GM19238 (cell line): ENCODE results near the gene ABTB1.
"Not testable (repeated sequence)": the region's sequence is repeated elsewhere in the genome, so short reads cannot be mapped to it uniquely, and the experiment has no call there.

Experiments used
- DNase-seq: peaks from one replicate; pipeline ENCODE4 v3.0.0; 2011; ENCODE audit warnings: low spot score; ENCODE audit not compliant: insufficient read length

ABTB1 gene

DNA sequence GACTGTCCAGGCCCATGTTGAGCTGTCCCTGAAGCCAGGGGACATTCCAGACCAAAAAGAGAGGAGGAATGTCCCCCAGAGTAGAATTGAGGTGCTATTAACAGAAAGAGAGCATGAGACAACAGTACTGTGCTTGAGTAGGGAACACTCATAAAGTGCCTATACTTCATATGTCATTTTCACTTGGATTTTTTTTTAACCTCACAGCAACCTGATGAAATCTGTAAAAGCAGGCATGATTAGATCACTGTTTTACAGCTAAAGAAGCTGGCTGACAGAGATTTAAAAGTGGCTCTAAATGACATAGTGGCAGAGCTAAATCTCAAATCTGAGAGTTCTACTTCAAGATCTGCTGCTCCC, 24.9 kb upstream of the ABTB1 start:
- no peak for DNase-seq

DNA sequence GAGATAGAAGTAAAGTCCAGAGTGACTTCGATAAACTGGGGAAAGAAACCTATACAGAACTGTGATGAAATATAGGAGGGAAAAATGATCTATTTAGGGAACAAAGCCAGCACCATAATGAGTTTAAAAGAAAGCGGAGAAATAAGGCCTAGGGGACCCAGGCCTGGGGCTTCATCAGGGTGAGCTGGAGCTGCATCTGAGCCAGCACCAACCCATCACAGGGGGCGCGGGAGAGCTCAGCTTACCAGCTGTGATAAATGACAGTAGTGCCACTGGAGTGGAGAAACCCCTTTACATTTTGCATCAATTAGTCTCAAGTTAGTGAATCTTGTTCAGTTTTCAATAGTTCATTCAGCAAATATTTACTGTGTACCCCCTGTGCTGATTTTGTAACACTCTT, 22.5 kb upstream of the ABTB1 start:
- no peak for DNase-seq

DNA sequence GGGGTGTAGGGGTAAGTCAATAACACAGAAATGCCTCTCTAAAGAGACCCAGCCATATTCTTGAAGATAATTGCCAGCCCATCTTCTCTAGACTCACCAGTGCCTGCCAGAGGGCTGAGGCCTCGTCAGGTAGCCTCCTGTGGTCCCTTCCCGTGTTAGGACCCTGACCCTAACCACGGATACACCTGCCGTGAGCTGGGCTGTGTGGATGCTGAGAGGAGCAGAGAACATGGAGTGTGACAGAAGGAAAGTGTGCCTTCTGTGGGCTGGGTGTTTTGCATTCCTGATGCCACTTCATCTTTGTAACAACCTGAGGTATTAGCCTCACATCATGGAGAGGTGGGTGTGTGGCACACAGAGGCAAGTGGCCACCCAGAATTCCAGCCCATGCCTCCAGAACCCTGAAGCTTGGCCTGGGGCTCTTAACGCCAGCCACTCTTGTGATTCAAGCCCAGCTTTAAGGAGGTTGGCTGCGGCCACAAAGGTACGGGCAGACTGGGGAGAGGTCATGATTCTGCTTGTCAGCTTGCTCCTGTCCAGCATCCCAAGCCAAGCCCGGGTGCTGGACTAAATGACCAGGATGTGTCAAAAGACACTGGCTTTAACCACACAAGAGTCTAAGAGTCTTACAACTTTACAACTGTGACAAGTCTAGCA, 21.1 kb upstream of the ABTB1 start:
- DNase-seq = no peak

DNA sequence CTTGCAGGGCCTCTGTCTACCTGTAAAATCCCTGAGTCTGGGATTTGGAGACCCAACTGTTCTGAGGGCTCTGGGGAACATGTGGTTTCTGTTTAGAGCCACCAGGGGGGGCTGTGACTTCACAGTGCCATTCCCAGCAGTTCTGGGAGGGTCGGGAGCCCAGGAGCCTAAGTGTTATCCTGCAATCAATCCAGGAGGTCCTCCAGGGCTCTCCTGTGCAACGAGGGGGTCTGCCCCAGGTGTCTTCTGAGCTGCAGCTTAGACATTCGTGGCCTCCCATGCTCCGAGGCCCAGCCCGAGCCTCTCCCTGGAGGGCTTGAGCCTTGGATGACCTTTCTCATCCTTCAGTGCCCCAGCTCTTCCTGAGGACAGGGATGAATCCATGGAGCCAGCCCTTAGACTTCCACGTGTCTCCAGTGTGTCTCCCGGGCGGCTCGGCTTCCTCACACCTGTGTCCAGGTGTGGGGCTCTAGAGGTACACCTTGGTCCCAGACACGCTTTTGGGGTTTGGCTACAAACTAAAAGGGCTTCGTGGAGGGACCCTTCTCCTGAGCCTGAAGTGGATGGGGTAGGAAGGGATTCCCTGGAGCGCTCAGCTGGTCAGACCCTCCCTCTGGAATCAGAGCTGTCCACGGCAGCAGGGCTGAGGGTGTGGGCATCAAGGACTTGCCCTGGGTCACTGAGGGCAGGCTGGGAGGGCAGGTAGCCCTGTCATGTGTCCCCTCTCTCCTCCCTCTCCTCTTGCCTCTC, 20.3 kb upstream of the ABTB1 start:
- DNase-seq = peak; percentile 56

DNA sequence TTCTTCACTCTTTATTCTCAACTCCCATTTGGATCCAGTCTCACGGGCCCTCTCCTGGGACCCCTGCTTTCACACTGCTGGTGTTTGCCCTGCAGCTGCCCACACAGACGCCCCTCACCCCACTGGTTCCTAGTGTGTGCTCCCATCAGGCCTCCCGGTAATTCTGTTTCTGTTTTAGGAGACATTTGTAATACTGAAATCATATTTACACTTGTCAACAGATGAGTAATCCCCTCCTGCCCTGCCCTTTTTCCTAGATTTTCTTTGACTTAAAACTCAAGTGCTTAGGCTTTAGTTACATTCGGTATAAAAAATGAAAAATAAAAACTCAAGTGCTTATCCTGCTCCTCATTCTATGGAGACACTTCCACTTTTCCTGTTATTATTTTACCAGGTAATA, 18.4 kb upstream of the ABTB1 start:
- no peak for DNase-seq

DNA sequence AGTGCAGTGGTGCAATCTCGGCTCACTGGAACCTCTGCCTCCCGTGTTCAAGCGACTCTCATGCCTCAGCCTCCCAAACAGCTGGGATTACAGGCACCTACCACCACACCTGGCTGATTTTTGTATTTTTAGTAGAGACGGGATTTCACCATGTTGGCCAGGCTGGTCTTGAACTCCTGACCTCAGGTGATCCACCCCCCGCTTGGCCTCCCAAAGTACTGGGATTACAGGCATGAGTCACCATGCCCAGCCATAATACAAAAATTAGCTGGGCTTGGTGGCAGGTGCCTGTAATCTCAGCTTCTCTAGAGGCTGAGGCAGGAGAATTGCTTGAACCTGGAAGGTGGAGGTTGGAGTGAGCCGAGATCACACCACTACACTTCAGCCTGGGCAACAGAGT, 17.8 kb upstream of the ABTB1 start:
- not testable (repeated sequence) for DNase-seq

DNA sequence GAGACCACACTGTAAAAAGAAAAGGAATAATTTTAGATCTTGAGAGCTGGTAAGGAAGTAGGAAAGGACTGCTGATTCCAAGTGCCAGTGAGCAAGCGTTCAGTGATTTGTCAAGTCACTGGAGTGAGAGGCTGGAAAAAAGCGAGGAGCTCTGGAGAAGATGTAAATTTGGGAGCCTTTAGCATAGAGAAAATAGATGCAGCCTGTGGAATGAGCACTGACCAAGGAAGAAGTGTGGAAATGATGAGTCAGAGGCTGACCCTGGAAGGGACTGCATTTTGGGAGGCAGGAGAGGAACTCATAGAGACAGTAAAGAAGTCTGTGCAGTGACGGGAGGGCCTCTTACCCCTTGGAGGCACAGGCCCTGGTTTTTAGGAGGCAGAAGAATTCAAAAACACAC, 17.1 kb upstream of the ABTB1 start:
- DNase-seq = no peak

DNA sequence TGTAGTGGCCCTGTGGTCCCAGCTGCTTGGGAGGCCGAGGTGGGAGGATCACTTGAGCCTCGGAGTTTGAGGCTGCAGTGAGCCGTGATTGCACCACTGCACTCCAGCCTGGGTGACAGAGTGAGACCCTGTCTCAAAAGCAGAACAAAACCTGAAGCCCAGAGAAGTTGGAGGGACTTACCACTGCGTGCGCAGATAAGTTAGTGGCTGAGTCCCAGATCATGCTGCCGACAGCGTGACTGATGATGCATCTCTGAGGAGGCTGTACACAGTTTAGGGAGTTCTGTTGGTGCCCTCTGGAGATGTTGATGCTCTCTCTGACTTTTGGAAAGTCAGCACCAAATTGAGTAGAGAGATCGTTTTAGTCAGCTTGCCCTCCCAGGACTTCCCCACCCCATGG, 15.8 kb upstream of the ABTB1 start:
- no peak for DNase-seq

DNA sequence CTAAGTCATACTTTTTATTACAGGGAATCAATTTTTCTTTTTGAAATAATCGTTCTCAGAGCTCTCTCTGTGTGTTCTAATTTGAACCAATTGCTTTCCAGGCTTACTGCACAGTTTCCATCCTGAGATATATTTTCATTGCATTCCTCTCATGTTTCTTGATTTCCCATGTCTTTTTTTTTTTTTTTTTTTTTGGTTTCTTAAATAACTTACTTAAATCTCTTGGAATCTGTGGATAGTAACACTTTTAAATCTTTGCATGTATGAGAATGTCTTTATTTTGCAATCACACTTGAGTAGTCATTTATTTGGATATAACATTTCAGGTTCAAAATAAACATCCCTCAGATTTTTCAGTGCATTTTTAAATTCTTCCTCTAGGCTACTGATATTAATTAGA, 14.5 kb upstream of the ABTB1 start:
- DNase-seq = no peak

DNA sequence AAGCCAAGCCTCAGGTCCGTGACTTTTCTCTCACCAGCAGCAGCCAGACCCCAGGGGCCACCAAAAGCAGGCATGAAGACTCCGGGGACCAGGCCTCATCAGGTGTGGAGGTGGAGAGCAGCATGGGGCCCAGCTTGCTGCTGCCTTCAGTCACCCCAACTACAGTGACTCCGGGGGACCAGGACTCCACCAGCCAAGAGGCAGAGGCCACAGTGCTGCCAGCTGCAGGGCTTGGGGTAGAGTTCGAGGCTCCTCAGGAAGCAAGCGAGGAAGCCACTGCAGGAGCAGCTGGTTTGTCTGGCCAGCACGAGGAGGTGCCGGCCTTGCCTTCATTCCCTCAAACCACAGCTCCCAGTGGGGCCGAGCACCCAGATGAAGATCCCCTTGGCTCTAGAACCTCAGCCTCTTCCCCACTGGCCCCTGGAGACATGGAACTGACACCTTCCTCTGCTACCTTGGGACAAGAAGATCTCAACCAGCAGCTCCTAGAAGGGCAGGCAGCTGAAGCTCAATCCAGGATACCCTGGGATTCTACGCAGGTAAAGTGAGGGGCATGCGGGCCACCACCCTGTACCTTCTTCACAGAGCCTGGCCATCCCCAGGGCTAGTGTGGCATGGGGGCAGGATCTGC, 12.0 kb upstream of the ABTB1 start:
- no peak for DNase-seq

DNA sequence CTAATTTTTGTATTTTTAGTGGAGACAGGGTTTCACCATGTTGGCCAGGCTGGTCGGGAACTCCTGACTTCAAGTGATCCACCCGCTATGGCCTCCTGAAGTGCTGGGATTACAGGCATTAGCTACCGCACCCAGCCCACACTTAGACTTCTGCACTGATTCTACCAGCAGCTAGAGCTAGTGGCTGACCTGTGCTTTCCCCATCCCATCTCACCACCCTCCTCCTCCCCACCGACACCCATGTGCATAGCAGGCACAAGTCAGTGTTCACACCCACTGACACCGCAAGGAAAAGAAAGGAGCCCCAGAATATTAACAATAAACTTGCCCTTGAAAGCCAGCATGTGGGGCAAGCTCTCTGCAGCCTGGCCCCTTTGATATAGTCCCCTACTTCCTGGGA, 11.2 kb upstream of the ABTB1 start:
- no peak for DNase-seq

DNA sequence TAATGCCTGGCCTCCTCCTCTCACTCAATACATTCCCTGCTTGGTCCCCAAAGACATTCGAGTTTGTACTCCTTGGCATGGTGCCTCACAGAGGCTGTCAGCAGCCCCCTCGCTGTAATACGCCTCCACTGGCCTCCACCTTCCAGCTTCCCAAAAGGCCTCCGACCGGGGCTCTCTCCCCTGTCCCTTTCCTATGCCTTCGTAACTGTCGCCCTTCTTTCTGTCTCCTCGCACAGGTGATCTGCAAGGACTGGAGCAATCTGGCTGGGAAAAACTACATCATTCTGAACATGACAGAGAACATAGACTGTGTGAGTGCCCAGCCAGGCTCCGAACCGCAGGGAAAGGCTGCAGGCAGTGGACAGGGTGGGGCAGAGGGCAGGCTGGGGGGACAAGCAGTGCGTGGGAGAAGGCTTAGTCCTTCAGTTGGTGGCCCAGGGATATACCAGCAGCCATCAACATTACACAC, 10.7 kb upstream of the ABTB1 start:
- DNase-seq = no peak

DNA sequence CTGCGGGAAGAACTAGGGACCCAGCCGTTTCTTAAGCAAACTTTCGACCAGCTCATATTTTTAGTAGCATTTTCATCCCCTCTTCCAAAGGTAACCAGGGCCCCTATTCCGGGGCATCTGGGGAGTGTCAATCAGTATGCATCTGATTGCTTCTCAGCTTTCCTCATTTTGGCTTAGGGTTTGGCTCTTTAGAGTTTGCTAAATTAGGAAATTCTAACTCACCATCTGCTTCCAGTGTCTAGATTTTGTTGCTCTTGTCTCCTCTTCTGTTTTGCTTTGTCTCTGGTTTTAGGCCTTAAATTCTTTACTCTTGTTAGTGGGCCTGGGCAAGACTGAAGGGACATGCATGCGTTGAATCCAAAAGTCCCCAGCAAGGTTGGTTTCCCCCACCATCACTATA, 9.6 kb upstream of the ABTB1 start:
- DNase-seq = no peak

DNA sequence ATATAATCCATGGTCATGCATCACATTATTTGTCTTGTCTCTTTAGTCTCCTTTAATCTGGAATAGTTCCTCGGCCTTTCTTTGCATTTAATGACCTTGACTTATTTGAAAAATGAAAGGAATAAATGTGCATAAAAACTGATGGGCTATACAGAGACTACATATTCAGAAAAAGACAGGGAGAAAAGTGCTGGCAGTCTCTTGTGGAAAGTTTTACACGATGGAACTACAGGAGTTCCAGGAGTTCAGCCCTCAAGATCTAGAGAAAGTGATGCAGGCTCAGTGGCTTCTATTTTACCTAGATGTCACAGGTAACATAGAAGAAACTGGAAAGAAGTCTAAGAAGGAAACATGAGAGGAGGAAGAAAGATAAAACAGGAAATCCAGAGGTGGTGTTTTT, 7.6 kb upstream of the ABTB1 start:
- no peak for DNase-seq

DNA sequence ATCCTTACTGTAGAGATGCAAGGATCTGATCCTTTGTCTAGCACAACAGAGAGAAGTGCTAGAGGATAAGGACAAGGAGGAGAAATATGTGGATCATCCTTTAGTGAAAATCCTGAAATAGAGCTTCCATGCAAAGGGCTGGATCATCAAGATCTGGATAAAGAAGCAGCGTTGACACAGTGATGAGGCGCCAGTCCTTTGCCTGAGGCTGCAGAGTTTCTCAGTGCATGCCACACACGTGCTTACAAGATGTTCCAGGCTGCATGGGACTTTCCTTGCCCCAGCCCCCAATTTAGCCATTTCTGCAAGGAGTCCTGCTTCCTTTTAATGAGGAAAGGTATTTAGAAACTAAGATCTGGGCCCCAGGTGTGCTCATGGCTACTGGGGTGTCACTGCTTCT, 7.2 kb upstream of the ABTB1 start:
- no peak for DNase-seq

DNA sequence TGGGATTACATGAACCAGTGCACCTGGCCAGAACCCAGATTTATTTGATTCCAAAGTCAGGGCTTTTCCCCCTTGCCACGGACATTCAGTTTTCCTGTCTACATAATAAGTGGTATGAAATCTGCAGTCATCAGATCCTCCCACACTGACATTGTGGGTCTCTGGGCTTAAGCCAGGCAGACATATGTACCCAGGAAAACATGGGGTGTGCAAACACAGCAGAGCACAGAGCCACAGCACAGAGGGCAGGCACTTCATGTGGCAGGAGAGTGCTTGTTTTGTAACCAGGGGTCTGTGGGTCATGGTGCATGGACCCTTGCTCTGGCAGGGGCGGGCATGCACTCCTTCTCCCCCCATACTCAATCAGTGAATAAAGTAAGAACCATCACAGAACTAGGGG, 6.1 kb upstream of the ABTB1 start:
- no peak for DNase-seq

DNA sequence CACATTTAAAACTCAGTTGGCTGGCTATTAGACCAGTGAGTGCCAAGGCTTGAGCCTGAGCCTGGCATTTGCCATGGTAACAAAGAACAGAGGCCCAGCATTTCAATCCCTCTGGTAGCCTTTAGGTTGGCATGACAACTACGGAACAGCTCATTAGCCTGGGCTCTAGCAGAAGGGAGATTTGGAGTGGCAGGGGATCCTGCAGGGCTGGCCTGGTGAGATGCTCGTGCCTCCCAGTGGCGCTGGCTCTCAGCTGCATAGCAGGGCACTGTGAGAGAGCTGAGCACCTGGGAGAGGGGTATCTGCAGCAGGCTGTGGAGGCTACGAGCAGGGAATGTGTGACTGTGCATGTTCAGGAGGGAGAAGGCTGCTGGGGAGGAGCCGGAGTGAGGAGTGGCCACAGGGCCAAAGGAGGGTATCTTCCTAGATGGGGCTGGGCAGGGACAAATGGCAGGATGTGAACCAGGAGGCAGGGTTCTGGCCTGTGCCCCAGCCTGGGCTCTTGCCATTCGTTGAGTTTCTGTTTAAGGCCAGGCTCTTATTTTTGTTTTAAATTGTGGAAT, 5.6 kb upstream of the ABTB1 start:
- DNase-seq = no peak

DNA sequence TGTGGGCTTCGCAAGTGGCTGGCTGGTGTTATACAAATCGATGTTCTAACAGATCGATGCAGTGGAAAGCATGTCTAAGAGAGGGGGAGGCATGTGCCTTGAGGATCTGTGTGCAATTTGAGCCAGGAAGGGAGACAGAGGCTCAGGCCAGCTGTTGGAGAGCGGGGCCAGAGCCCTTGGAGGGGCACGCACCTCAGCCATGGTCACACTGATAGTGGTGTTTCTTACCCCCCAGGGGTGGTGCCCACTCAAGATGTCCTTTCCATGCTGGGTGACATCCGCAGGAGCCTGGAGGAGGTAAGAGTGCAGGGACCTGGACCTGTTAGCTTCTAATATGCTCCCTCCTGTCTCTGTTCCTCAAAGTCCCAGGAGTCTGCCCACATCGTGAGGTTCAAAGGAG, 3.8 kb upstream of the ABTB1 start:
- no peak for DNase-seq

DNA sequence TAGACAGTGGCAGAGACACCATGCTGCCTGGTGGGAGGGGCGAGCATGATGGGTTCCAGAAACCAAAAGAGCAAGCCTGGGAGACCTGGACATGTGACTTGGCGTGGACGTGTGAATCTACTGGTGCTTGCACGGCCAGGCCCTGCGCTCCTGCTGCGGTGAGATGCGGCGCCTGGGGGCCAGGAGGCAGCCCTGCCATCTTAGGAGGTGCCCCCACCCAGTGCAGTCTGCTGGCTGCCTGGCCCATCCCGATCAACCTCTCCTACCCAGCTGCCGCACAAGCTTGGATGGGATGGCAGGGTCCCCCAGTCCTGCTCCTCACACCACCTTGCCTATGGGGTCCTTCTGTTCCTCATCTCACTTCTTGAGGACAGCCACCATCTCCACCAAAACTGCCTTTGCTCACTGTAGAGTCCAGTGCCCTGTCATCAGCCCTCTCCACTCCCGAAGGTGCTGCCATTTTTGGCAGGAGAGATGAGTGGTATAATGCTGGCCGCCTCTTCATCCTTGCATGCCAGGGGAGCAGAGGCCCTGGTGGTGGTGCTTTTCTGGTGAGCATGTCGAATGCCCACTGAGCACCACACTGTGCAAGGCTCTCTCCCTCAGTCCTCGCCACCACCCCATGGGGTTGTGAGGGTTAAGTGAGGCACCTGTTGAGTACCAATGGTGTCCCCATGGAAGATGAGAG, 3.1 kb upstream of the ABTB1 start:
- no peak for DNase-seq

DNA sequence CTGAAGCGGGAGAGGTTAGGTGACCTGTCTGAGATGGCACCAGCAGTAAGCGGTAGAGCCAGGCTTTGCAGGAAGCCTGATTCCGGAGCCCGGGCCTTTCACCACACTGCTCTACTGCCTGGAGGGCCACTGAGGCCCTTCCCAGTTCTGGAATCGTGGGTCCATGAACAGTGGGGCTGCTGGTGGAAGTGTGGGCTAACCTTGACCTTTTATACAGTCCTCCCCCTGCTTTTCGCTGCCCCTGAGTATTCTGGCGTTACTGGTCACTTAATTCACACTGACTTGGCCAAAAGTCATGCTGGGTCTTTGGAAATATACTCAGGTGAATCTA, 2.6 kb upstream of the ABTB1 start:
- no peak for DNase-seq

DNA sequence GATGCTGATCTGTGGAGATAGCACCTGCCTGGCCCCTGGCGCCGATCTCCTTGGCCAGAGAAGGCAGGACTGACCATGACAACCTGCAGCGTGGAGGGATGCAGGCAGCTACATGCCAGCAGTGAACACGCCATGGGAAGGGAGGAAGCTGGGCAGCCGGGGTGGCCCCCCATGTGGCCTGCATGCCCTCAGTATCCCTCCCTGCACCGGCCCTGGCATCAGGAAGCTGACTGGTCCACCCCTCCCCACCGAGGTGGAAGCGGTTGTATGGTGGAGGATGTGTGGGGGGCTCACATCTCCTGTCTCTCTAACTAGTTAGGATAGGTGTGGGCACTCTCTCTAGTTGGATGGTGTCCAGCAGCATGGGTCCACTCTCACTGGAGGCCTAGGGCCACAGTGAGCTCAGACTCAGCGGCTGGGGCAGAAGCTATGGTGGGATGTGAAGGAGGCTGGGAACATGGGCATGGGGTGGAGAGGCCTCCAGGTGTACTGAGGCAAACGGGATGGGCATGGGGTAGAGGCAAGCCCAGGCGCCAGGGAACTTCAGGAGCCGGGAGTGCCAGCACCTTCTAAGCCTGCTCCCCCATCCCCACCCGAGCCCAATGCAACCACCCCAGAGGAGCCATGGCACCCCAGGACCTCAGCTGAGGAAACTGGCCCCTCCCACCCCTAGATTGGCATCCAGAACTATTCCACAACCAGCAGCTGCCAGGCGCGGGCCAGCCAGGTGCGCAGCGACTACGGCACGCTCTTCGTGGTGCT, 1.8 kb upstream of the ABTB1 start:
- no peak for DNase-seq
